Measurements from ENCODE around the gene TIAL1. TPM values are rescaled to one million over a fixed set of nuclear protein-coding genes. Genes with fewer than 3 reads are reported as not detected.

TIAL1 gene
- total RNA-seq, 1 experiment from 2014 or later, result 220 TPM

- CTCF ChIA-PET, result interaction anchor here (1.1 kb wide), 1 partner anchor 76 kb away, joined by 3 read pairs; no protein-coding TSS in a partner anchor
- ATAC-seq, result no peak
- RAD21 ChIA-PET (ENCODE audit: low non-redundant PET in 1 of 2, low total read pairs in 2 of 2, uncharacterized antibody in 2 of 2, unreplicated experiment in 2 of 2), result no interaction called here
- H4K20me1 ChIP-seq (ENCODE audit: insufficient read depth), result no peaks in the 10 kb centered on the region
- H3K4me2 ChIP-seq (ENCODE audit: low read length), result no peak overlapping the region
- intact Hi-C loops (cut with micrococcal nuclease), result no loop called here
- H3K9ac ChIP-seq (ENCODE audit: low read length), result no peak overlapping the region
- no peak for DNase-seq (ENCODE audit: low read depth, low spot score)
- no TSS peak for BruUV-seq (replicated peaks)
- H3K27me3 ChIP-seq (ENCODE audit: insufficient read depth, low read length), result no peaks in the 10 kb centered on the region
- H3K79me2 ChIP-seq (ENCODE audit: insufficient read depth, low read length), result peaks cover 41% of the 10 kb centered on the region
- H3K4me3 ChIP-seq (replicated peaks in 1 of 2; ENCODE audit: low read depth in 1 of 2, low read length in 2 of 2), result no peak overlapping the region
- H3K9me2 ChIP-seq (ENCODE audit: insufficient read depth), result no peaks in the 10 kb centered on the region
- no peak for TF ChIP-seq ZNF274 (IDR thresholded peaks at IDR 0.05; ENCODE audit: low read depth, low read length)
- no peaks in the 10 kb centered on the region for H3K9me3 ChIP-seq (ENCODE audit: control insufficient read depth in 1 of 2, insufficient read depth in 1 of 2, low read depth in 1 of 2, low read length in 2 of 2)
- POLR2A ChIA-PET, result no interaction called here
- peaks cover 0 to 22% of the 10 kb centered on the region in 2 experiments; a peak in 1 of 4 replicates for H3K36me3 ChIP-seq (ENCODE audit: control insufficient read depth in 1 of 2, insufficient read depth in 2 of 2, low read length in 2 of 2)
- H3K27ac ChIP-seq (ENCODE audit: low read depth, low read length), result no peak overlapping the region
- no peak overlapping the region for H2AFZ ChIP-seq (ENCODE audit: low read depth, low read length, poor library complexity, severe bottlenecking)
- H3K4me1 ChIP-seq (ENCODE audit: control insufficient read depth in 1 of 2, insufficient read depth in 2 of 2, low read length in 2 of 2), result peaks cover 28 to 45% of the 10 kb centered on the region in 2 experiments
Measured at GRCh38 chr10:119526149-119526548, 70.6 kb downstream of the TIAL1 start.

DNA sequence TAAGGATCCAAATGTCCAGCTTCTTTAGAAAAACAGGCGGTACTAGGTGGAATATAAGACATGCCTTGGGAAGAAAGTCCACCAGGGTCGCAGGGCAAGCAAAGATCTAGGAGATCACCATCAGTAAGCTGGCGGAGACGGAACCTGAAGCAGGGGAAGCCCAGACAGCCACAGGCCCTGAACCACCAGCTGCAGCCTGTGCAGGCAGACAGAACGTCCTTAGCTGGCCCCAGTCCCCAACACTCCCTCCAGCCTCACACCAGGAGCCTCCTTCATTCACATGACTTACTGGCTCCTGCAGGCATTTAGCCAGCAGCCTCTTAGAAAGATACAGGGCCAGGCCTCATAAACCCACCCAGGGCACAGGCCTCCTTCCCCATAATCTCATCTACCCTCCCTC is 71.6 kb downstream of the TIAL1 start:
- no peaks in the 10 kb centered on the region for H3K9me2 ChIP-seq (ENCODE audit: insufficient read depth)
- no peak overlapping the region for H3K4me3 ChIP-seq (replicated peaks in 1 of 2; ENCODE audit: low read depth in 1 of 2, low read length in 2 of 2)
- no peak overlapping the region for H3K9ac ChIP-seq (ENCODE audit: low read length)
- ATAC-seq (no peak), DNase-seq (ENCODE audit: low read depth, low spot score) (no peak)
- POLR2A ChIA-PET, result no interaction called here
- no peak overlapping the region for H3K27ac ChIP-seq (ENCODE audit: low read depth, low read length)
- CTCF ChIA-PET, result interaction anchor here (1.1 kb wide), 1 partner anchor 77 kb away, joined by 3 read pairs; no protein-coding TSS in a partner anchor
- peaks cover 0 to 22% of the 10 kb centered on the region in 2 experiments; a peak in 1 of 4 replicates for H3K36me3 ChIP-seq (ENCODE audit: control insufficient read depth in 1 of 2, insufficient read depth in 2 of 2, low read length in 2 of 2)
- no peak overlapping the region for H3K4me2 ChIP-seq (ENCODE audit: low read length)
- no peaks in the 10 kb centered on the region for H4K20me1 ChIP-seq (ENCODE audit: insufficient read depth)
- intact Hi-C loops (cut with micrococcal nuclease), result no loop called here
- TF ChIP-seq CBX3 (IDR thresholded peaks at IDR 0.05; ENCODE audit: low read depth) (no peak), ZBTB33 (IDR thresholded peaks at IDR 0.05; ENCODE audit: extremely low read depth, insufficient replicate concordance, low read length) (no peak)
- H3K79me2 ChIP-seq (ENCODE audit: insufficient read depth, low read length), result peaks cover 30% of the 10 kb centered on the region
- H3K9me3 ChIP-seq (ENCODE audit: control insufficient read depth in 1 of 2, insufficient read depth in 1 of 2, low read depth in 1 of 2, low read length in 2 of 2), result no peaks in the 10 kb centered on the region
- no peak overlapping the region for H2AFZ ChIP-seq (ENCODE audit: low read depth, low read length, poor library complexity, severe bottlenecking)
- RAD21 ChIA-PET (ENCODE audit: low non-redundant PET in 1 of 2, low total read pairs in 2 of 2, uncharacterized antibody in 2 of 2, unreplicated experiment in 2 of 2), result no interaction called here
- no peaks in the 10 kb centered on the region for H3K27me3 ChIP-seq (ENCODE audit: insufficient read depth, low read length)
- H3K4me1 ChIP-seq (ENCODE audit: control insufficient read depth in 1 of 2, insufficient read depth in 2 of 2, low read length in 2 of 2), result peaks cover 28 to 49% of the 10 kb centered on the region in 2 experiments
- TSS peak; percentile 17 for BruUV-seq (replicated peaks)
